AML-193 (cell line): ENCODE results near the gene INSL3.

Experiments
- DNase-seq, 2 experiments: peaks; one replicate each; lab custom pipeline; 2025; lab: John Stamatoyannopoulos, UW

The INSL3 gene

DNA sequence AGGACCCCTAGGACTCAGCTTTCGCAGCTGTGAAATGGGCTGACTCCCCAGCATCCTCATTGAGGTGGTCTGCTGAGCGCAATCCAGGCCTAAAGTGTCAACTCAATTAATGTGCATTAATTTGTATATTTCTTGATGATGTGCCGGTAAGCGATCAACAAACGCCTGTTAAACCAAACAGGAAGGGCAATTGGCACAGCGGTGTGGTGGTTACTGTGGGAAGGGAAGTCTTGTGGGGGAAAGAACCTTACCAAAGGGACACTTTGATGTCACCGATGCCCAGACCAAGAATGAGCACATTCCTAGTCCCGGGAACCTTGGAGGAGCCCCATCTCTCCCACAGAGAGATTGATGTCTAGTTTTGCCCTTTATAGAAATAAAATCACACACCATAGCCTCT lies 24.8 kb upstream of the INSL3 start:
- no peak for DNase-seq

DNA sequence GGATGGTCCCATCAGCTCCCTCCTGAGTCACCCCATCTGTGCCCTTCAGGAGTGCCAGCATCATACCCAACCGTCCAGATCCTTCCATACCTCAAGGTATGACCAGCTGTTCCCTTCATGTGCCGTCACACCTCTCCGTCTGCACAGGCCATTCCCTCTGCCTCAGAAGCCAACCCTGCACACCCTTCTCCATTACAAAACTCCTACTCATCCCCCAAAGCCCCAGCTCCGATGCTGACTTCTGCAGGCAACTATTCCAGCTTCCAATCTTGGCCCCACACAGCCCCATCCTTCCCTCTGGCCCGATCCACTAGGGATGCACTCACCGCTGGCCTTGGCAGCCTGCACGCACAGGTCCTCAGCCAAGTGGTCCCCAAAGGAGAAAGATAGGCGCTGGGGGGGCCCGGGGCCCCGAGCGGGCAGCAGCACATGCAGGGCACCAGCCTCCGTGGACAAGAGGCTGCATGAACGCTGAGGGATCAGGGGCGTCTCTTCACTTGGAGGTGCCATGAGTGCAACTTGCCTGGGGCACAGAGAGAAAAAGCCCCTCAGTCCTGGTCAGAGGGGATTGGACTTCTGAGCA lies 22.7 kb upstream of the INSL3 start:
- no peak for DNase-seq

DNA sequence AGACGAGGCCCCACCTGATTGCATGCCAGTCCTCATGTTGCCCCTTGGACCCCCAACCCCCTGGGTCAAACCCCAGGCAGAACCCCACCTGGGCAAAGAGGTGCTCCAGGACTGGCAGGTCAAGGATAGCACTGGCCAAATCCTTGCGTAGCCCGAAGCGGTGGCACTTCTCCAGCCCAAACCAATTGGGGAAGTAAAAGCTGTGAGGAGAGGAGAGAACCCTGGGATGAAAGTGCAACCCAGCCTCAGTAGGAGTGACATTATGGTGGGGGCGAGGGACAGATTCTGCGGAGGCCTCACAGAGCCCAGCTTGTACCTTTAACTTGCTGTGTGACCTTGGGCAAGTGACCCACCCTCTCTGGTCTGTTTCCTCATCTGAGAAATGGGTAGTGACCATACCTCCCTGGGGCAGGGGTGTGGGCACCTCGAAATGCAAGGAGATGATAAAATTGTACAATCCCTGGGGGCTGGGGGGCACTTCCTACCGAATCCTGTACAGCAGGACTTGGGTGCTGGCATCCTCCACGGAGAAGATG lies 22.0 kb upstream of the INSL3 start:
- no peak for DNase-seq

DNA sequence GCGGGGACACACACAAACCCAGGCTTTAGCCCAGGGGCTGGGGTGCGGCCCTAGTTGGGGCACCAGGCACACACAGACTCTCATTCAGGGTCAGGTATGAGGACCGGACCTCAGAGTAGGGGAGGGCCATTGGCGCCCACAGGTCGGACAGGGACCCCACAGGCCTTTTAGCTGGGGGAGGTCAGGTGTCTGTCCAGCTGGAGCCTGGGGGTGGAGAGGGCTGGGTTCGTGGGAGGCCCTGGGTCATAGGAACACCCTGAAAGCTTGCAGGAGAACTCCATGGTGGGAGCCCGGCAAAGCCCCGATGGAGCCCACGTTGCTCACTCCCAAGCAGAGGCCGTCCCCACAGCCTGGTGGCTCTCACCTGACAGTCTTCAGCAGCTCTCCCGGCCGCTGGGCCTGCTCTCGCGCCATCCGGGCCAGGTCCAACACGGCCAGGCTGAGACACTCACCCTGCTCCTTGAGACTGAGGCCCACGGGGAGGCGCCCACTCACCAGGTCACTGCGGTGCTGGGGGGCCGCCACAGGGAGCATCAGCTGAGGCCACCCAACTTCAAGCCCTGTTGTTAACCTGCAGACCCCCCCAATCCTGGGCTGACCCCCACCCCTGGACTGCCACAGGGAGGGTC lies 21.5 kb upstream of the INSL3 start:
- no peak for DNase-seq

DNA sequence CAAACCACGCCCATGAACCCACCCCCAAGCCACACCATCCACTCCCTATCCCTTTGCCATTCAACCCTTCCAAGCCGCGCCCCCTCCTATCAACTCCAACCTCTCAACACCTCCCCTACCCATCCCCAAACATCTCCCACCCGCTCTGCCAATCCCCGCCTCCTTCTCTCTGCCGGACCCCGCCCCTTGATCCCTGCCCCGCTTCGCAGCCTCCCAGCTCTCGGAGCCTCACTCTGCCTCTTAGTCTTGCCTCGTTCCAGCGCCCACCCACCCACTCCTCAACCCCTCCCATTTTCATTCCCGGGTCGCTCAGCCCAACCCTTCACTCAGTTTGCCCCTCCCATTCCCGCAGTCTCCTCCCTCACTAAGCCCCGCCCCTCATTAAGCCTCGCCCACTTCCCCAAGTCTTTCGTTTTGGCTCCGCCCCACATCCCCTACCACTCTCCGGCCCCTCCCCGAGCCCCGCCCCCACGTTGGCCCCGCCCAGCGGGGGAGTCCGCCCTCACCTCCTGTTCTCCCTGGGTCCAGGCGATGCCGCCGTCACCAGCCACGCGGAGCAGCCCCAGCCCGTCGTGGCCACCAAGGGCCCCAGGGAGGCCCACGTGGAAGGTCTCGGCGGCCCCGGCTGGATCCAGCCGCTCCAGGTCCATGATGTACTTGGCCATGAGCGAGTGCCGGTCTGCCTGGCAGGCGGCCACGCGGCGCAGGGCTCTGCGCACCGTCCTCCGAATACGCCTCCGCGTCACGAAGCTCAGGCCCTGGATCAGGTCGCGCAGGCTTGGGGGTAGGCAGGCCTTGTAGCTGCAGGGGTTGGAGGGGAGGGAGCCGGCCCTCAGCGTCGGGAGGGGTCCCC lies 20.7 kb upstream of the INSL3 start:
- no peak for DNase-seq

DNA sequence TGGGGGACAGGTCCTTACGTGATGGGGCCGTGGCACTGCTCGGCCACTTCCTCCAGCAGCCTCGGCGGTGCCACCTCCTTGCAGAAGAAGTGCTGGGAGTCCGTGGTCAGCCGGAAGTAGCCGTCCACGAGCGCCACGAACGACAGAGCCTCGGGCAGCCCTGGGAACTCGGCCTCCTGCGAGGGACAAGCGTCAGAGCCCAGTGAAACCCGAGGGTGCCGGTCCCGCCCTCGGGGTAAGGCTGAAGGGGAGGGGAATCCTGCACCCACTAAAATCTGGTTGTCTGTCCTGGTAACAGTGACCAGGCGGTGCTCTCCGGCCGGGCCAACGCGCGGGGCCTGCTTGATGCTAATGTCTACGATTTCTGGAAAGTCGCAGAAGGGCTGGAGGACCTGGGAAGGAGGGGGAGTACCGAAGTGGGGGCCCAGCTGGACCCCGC lies 20.1 kb upstream of the INSL3 start:
- no peak for DNase-seq

DNA sequence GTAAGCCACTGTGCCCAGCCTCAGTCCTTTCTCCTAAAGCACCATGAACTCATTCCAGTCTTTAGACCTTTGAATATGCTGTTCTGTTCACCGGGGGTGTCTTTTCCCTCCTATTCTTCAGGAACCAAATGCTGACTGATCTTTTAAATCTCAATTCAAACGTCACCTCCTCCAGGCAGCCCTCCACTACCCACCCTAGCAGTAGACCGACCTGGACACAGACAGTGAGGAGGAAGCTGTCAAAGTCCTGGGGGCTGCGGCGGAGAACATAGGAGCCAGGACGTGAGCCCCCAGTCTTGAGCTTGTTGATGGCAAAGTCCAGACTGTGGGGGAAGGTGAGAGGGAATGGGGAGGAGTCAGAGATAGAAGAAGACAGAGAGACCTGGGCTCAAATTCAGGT lies 18.7 kb upstream of the INSL3 start:
- no peak for DNase-seq

DNA sequence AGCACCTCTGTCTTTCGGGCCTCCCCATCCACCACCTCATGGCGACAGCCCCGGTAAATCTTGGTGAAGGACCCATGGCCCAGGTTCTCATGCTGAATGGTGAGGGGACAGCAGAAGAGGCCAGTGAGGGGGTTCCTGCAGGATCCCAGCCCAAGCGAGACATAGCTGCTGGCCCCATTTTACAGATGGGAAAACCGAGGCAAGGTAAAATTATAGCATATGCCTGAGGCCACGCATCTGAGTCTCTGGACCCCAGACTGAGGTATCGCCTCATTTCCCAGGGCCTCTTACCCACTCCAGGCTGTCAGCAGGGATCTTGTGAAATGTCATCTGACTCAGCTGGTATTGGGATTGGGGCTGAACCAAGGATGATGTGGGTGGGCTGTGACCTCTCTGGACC lies 16.7 kb upstream of the INSL3 start:
- no peak for DNase-seq

DNA sequence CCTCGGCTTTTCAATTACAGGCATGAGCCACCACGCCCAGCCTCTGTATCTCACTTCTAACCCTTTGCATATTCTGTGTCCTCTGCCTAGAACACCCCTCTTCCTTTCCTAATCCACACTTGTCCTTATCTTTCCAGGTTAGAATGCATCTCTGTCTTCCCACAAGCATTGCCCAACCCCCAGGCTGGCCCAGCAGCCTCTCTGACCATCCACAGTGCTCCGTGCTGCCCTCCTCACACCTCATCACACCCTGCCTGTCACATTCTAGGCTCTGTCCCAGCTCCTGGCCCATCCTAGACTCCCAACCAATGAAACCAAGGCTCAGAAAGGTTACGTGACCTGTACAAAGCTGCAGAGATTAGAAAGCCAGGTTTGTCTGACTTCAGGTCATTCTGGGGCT lies 15.2 kb upstream of the INSL3 start:
- no peak for DNase-seq

DNA sequence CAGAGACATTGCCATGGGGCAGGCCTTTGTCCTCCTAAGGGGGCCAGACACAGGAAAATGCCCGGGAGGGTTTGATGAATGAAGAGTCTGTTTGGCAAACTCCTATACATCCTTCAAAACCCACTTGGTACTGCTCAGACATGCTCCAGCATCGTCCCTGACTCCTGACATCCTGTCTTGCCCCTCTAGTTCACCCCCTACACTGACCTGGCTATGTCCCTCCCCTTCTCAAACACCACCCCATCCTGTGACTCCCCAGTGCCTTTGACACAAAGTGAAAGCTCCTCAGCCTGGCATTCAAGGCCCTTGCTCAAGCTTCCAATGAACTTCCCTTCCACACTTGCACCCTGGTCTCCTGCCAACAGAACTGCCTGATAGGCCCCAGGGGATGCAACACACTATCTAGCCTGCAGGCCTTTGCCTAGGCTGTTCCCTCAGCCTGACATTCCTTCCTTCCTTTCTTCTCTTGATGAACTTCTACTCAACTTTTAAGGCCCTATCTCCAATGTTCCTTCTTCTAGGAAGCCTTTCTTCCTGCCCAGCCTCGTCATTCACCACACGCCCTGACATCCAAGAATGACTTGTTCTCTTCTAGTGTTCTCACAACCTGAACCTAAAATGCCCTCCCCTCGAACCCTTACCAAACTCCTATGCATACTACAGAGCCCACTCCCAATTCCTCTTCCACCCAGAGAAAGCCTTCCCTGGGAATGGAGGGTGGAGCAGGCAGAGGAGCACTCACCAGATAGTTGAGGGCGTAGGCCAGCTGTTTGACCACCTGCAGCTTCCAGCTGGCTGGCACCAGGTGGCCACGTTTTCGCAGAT lies 14.1 kb upstream of the INSL3 start:
- no peak for DNase-seq

DNA sequence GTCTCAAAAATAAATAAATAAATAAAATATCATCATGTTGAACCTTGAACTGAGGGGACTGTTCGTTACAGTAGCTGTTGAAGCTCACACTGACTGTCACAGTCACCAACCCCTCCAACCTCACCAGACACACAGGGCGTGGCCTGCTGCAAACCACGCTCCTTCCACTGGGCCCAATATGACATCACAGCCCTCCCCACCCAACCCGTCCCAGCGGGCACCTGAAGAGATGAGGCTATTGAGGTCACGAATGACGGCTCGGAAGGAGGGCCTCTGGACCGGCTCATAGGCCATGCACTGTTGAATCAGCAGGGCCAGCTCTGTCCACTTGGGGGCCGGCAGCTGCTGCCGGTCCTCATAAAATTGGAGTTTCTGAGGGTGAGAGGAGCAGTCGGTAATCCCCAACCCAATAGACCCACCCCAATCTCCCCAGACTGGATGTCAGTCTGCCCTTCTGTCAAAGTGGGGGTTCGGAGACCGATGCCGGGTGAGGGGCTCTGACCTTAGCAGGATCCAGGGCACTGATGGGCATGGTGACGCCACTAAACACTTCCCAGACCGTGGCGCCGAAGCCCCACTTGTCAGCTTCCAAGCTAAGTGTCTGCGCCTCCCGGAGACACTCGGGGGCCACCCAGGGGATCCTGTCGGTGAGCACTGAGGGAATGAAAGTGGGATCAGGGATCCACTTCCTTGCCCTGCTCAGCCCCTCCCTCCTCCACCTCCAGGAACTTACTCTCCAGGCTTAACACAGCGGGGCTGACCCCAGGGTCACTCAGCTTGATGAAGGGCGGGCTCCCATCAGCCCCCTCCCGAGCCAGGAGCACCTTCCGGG lies 13.2 kb upstream of the INSL3 start:
- DNase-seq: no peak

DNA sequence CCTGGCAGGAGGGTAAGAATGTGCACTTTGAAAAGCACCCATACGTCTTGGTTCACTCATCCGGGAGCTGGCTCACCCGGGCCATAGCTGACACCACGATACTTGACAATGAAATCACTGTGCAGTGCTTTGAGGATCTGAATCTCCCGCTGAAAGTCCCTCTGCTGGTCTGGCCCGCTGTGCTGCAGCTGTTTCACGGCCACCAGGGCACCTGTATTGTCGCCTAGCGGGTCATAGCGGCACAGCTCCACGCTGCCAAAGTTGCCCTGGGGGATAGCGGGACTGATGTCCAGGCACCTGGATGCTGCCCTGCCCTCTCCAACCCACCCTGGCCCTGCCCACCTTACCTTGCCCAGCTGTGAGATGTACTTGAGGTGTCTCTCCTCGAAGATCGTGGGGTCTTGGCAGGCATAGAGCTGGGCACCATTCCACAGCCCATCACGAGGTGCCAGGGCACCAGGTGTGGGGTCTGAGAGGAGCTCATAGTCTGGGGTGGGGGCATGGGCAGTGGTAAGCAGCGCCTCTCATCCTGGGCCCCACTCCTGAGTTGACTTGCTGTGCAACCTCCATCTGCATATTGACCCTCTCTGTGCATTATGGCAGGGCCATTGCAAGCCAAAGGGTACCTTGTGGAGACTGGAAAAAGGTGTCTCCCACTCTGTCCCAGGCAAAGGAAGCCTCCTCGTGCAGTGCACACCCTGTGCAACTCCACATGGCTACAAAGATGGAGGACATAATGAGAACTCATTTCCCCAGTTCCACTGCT lies 11.3 kb upstream of the INSL3 start:
- no peak for DNase-seq

DNA sequence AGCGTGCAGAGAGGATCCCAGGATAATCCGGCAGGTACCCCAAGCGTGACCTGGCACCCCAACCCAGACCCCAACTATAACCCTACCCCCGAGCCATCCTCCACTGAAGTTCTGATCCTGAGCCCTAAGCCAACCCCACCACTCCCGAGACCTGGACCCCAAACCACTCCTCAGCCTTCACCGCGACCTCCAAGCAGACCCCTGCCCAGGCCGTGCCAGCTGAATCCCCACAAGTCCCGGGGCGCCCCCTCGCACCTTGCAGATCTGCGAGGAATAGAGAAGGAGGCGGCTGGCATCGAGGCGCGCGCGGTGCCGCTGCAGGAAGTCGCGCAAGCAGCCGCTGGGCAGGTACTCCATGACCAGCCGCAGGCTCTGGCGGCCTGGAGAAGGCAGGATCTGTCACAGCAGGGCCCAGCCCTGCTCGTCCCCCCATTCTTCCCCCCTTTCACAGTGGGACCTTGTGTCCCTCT lies 10.1 kb upstream of the INSL3 start:
- DNase-seq: no peak

DNA sequence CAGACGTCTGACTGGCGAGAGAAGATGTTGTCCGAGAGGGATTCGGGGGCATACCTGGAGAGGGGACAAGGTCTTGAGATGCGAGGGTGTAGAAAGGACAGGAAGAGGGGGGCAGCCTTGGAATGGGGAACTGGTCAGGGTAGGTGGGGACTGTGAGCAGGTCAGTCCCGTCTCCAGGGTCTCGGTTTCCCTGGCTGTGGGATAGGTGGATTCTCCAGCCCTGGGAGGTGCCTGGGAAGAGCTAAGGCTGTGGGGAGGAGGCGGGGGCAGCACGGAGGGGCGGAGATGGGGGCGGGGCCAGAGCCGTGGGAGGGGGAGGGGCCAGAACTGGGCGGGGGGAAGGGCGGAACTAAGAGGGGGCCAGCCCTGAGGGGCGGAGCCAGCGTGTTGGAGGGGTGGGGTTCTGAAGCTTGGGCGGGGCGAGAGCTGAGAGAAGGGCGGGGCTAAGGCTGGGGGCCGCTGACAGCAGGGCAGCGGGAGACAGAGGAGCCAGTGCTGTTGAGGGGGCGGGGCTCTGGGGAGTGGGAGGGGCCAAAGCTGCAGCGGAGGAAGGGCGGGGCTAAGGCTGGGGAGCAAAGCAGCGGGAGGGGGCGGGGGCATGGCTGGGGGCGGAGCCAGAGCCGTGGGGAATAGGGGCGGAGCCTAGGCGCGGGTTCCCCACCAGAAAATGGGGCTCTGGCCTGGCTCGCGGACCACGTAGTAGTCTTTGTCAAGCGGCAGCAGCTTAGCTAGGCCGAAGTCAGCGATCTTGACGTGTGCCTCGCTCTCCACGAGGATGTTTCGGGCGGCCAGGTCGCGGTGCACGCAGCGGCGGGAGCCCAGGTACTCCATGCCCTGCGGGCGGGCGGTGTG lies 9.5 kb upstream of the INSL3 start:
- DNase-seq: no peak

DNA sequence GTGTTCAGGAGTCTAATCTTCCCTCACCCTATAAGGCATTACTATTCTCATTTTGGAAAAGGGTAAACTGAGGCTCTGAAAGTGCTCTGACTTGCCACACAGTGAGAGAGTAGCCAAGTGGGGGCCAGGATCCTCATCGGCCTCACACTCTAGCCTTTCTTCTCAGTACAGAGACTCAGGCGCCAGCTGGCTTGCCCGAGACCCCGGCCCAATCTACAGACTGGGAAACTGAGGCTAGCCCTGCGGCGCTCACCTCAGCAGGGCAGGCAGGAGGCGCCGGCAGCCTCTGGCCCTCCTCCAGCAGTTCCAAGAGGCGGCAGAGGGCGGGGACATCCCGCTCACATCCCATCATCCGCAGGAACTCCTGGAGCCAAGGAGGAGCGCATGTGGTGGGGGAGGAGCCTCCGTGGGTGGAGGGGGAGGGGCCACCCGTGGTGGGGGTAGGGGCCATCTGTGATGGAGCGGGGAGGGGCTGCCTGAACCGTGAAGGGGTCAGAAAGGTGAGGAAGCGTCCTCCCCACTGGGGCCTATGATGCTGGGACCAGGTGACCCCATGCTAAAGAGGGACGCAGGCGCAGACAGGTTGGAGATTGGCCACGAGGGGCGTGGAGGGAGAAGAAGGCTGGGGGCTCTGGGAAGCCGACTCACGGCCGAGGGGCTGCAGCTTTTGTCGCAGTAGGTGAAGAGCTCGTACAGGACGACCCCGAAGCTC lies 8.7 kb upstream of the INSL3 start:
- DNase-seq: no peak

DNA sequence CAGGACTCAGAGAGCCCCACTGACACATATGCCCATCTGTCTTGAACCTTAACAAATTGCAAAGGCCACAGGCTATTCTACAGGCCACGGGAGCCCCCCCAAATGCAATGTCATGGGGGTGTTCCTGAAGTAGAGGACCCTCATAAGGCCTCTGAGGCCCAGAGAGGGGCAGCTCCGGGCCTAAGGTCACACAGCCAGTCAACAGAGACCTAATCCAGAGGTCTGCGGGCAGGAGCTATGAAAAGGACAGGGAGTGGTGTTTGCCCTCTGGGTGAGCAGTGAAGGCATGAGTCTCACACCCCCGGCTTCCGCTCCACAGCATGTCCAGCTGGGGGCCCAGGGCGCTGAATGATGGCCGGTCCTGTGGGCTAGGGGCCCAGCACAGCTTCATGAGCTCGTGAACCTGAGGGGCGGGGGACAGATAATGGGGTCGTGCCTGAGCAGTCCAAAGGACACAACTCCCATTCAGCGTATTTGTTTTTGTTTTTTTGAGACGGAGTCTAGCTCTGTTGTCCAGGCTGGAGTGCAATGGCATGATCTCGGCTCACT lies 5.3 kb upstream of the INSL3 start:
- DNase-seq: no peak

DNA sequence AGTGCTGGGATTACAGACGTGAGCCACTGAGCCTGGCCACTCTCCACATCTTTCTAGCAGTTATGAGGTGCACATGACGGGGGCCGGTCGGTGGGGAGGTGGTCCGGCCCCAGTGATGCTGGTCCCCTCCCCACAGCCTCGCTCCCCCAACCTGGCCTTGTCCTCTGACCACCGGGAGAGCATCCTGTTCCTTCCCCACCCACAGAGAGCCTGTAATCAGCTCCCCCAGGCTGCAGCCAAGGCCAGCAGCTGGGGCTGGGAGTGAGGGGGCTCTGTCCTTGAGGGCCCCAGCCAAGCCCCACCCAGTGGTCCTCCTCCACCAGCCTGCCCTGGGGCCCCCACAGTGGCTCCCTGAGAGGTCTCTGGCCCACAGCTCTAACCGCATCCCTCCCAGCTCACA lies 3.0 kb upstream of the INSL3 start:
- DNase-seq: no peak

DNA sequence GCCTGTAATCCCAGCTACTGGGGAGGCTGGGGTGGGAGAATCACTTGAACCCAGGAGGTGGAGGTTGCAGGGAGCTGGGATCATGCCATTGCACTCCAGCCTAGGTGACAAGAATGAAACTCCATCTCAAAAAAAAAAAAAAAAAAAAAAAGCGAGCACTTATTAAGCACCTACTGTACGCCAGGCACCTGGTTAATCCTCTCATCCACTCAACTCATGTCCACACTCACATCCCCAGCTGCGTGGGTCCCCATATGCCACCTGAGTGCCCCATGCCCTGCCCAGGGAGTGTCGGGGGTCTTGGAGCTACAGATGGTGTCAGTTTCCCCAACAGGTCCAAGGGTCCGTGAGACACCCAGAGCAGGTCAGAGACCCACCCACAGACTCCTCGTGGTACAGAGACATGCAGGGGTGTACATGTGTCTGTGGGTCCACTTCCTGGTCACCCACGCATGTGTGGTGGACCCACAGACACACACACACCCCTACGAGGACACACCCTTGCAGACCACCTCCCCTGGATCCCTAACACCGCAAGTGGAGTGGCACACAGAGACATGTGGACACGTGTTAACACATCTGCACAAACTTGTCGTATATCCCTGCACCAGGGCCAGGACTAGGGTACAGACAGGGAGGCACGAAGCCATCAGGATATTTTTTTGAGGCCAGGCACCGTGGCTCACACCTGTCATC lies 3.5 kb downstream of the INSL3 start:
- no peak for DNase-seq
